B cell (primary cell): ENCODE data around the gene NIN.

Experiments
- EZH2 ChIP-seq: IDR thresholded peaks from 2 replicates; pipeline ENCODE4 v1.6.1; 2012; ENCODE audit warnings: borderline replicate concordance, low read depth, mild to moderate bottlenecking, moderate library complexity, low read length; ENCODE audit not compliant: insufficient read depth, poor library complexity, severe bottlenecking
- TF ChIP-seq, protein P1 (sequence below): fragments of 200-600 bp; IDR thresholded peaks from one replicate; pipeline ENCODE4 v1.8.0; 2022; ENCODE audit warnings: antibody characterized with exemption, mild to moderate bottlenecking

DNA sequence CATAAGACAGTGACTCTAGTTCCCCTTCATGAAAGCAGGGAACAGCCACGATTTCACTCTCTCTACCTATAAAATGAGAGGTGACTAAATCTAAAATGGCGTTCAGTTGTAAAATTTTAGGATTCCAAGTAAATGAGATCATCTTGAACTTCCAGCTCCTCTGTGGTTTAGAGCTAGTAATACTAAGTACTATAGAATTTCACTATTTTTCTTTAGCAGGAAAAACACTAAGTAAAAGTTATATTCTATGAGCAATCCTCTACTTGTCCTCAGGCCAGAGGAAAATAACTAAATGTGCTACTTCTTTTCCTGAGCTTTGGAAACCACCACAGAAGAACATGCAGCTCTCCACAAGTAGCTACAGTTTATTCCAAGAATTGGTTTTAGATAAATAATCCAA is 55.6 kb downstream of the NIN start:
- TF ChIP-seq, protein P1, sequence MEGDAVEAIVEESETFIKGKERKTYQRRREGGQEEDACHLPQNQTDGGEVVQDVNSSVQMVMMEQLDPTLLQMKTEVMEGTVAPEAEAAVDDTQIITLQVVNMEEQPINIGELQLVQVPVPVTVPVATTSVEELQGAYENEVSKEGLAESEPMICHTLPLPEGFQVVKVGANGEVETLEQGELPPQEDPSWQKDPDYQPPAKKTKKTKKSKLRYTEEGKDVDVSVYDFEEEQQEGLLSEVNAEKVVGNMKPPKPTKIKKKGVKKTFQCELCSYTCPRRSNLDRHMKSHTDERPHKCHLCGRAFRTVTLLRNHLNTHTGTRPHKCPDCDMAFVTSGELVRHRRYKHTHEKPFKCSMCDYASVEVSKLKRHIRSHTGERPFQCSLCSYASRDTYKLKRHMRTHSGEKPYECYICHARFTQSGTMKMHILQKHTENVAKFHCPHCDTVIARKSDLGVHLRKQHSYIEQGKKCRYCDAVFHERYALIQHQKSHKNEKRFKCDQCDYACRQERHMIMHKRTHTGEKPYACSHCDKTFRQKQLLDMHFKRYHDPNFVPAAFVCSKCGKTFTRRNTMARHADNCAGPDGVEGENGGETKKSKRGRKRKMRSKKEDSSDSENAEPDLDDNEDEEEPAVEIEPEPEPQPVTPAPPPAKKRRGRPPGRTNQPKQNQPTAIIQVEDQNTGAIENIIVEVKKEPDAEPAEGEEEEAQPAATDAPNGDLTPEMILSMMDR: no peak
- no peak for TF ChIP-seq EZH2
